HG02970 (cell line): ENCODE results near the gene PMPCA.

ENCODE experiments used
- ATAC-seq: cut with Tn5 transposase; IDR thresholded peaks from one replicate; pipeline ENCODE4 v1.9.1; 2021; ENCODE audit warnings: mild to moderate bottlenecking, moderate library complexity, moderate number of reproducible peaks; ENCODE audit not compliant: unreplicated experiment, low FRiP score

PMPCA gene

GRCh38 chr9:136410500-136411287 is at the start of gene PMPCA, which contains the start of gene ENTR1:
Gene PMPCA (plus strand): TSS chr9:136410658. CDS start chr9:136410669, 11 bp downstream.
Gene ENTR1 (minus strand): TSS chr9:136410614. CDS start chr9:136410397, 217 bp downstream.
- ATAC-seq: peak; percentile 77

DNA sequence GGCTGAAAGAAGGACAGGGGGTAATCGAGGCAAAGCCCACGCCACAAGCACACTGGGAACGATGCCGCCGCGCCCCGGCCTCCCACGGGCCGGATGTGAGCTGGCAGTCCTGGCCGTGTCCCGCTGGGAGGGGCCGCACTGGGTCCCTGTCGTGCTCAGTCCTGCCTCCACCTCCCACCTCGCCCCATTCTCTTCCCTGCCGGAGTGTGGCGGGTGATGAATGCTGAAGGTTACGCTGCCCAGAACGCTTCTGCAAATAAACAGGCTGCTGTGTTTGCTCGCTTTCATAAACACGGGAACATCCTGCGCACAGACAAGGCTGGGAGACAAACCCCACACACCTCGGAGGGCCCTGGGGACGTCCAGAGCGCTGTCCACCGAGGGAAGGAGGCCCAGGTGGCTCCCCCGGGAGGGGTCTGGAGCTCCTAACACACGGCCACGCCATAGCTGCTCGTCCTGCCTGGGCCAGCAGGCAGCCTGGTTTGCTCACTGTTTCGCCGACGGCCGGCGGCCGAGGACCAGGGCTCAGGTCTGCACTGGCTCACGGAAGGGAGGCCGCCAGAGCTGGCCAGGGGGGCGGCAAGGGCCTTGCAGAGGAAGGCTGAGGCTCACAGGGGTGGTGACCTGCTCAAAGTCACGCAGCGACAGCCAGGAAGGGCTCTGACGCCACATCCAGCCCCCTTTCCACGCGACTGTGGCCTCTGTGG is 49.3 kb upstream of the PMPCA start:
- ATAC-seq: no peak

- ATAC-seq: no peak
Observed at GRCh38 chr9:136361754-136362449, 48.6 kb upstream of the PMPCA start.

DNA sequence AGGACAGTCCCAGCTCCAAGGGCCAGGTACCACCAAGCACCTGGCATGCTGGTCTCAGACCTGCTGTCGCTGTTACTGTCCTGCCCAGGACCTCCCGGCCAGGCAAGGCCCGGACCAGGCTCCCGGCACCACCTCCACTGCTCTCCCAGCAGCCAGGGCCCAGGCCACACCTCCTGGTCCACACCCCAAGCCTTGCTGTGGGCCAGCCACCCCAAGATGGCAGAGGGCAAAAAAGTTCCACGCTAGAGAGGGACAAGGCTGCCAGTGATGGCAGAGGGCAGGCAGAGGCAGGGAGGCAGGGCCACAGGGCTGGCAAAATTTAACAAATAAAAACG is 48.0 kb upstream of the PMPCA start:
- ATAC-seq: no peak

GRCh38 chr9:136363106-136363948 is 47.1 kb upstream of the PMPCA start, which contains the start of gene DNLZ:
Gene DNLZ (minus strand): TSS chr9:136363744. CDS start chr9:136363714, 30 bp downstream.
- peak; percentile 71 for ATAC-seq

DNA sequence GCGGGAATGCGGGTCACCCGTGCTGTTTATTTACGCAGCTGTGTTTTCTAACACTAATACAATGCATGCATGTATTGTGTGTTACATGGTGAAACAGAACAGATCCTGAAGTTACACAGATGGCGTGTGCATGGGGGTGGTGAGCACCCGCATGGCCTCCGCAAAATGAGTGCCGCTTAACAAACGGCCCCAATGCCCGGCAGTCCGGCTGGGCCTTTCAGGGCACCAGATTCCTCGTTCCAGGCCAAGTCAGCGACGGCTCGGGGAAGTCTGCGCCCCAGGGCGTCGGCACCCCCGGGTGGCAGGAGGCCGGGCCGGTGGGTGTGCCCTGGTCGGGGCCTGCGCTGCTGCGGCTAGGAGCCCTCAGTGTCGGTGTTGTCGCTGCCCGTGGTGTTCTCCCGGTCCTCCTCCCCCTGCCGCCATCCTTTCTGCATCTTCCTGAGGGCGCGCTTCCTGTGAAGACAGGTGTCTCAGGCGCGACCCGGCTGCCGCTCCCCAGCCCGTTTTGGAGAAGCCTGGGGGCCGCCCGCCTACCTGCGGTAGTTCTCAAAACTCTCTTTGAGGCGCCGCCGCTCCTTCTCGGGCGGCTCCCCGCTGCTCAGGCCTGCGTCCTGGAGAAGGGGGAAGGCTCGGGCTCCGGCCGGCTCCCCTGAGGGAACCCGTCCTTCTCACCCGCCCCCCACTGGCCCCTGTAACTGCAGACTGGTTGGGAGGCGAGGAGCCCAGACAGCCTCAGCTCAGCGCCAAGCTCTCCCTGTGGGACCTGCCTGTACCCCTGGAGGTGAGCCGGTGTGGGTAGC is 46.3 kb upstream of the PMPCA start:
- ATAC-seq: no peak

DNA sequence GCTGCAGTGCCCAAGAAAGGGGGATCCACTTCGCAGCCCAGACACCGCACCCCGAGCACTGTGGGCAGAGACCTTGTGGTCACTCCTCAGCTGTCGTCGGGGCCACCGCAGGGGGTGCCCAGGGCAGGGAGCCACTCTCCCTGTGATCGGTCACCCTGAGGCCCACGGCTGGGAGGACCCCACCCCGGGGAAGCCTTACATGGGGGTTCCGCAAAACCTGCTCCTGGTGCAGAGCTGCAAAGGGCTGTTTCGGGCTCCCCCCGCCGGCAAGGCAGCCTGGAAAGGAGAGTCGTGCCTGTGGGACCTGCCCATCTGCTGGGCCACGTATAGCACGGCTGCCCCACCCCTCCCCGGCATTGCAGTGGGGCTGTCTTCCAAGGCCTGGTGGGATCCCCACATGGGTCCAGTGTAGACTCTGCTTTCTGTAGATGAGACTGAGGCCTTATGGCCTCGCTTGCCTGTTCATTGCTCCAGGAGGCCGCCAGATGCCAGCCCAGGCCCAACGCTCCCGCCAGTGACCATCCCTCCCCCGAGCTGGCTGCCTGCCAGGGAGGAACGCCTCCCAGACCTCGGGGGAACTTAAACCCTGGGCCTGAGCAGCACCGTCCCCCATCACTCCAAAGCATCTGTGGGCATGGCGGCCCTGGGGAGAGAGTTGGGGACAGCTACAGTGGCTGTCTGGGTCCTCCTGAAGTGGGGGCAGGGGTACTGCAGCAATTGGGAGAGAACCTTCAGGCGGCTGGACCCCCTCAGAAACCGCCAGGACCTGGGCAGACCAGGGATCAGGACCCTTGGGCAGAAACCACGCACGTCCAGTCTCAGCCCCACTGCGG is 45.3 kb upstream of the PMPCA start:
- no peak for ATAC-seq

DNA sequence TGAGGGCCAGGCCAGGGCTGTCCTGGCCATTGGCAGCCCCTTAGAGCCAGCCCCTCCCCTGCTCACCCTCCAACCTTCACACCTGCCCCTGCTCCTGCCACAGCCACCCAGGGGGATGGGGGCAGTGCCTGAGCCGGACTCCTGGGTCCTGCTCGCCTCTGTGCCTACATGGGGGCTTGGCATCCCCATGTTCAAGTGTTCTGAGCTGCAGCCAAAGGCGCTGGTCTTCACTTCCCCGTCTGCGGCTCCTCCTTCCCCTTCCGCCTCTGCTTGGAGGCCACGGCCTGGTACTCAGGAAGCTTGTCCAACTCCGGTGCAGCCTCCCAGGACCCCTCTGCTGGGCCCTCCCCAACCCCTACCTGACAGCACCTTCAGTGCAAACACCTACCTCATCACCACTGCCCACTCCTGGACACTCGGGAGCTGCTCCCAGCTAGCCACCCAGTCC is 44.7 kb upstream of the PMPCA start:
- ATAC-seq: no peak

DNA sequence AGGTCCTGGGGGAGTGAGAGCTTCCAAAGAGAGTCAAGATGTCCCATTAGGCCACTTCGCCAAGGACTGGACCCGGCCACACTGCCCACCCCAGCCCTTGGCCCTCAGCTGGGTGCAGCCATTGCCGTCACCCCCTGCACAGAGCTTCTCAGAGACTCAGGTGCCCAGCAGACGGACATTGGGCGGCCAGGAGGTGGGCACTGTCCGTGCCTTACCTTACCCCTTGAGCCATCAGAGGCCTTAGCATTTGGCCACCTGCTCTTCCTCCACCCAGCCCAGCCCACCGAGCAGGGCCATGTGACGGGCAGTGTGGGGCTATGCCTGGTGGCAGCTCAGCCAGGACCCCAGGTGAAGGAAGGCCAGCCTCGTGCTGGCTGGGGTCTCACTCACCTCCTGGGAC is 43.6 kb upstream of the PMPCA start:
- ATAC-seq: no peak

GRCh38 chr9:136367296-136368145 is 42.9 kb upstream of the PMPCA start:
- ATAC-seq: no peak

DNA sequence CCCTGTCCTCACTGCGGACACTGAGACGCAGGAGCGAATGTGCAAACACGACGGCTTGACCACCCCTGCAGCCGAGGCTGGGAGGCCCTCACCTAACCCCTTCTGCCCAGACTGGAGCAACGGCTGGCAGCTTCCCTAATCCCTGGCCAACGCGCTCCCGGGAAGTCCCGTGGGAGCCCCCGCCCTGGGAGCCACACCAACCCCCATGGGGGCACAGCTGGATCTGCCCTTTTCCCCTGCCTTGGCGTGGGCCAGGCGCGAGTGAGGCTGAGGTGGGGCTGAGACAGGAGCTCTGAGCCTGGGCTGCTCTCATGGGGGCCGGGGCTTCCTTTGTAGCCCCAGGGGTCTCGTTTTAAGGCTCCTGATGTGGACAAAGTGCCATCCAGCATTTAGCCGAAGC is 42.3 kb upstream of the PMPCA start:
- ATAC-seq: no peak

- ATAC-seq: no peak
Observed at GRCh38 chr9:136370037-136370436, 40.4 kb upstream of the PMPCA start.

- no peak for ATAC-seq
Observed at GRCh38 chr9:136370687-136371532, 39.5 kb upstream of the PMPCA start.

- ATAC-seq: no peak
Observed at GRCh38 chr9:136371533-136371880, 39.0 kb upstream of the PMPCA start.

DNA sequence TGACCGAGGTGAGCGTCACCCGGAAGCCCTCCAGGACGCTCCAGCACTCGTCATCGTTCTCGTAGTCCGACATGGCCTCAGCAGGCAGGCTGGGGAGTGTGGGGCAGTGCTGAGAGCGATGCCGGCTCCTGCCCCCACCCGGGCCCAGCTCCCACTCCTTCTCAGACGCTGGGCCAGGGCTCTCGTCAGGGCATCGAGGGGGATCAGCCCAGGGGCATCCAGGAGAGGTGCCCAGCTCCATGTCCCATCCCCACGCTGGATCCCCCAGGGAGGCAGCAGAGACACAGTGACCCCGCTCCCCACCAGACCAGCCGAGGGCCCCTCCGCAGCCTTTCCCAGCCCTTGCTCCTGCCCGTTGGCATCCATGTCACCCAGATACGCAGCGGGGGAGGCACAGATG is 38.5 kb upstream of the PMPCA start:
- ATAC-seq: no peak

DNA sequence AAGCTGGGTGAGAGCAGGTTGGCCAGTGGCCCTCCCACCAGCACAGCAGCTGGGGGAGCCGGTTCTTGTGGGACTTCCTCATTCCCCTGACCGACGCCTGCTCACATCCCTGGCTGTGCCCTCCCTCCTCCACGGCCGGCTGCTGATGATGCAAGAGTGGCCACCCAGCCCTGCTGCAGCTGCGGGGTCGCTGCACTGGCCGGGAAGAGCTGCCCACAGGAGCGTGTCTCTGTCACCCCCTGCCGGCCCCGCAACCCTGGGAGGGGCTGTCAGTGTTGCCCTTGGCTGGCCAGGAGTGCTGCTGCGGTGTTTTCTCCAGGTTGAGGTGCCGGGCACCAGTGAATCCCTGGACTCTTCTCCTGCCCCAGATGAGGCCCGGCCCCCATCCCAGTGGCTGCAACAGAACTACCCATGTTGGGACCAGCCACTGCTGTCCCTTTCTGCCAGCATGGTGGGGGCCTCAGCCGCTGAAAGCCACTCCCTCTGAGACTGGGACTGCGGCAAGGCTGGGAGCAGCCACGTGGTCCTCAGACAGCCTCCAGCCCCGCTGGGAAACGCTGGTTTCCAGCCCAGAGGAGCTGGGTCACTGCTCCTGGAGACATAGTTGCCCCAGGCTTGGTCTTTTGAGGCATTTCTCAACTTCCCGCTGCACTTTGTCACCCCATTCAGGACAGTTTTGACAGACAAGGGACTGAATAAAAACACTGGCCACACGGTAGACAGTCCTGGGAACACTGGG is 37.7 kb upstream of the PMPCA start:
- no peak for ATAC-seq
